Fibroblast of the aortic adventitia (primary cell): ENCODE results near the gene FAP. TPM values are rescaled to one million over a fixed set of nuclear protein-coding genes. Genes with fewer than 3 reads are reported as not detected.
A peak's percentile ranks its signal among the peaks of the same experiment; 100 is the strongest.

Experiments used
- DNase-seq: peaks from one replicate; pipeline ENCODE4 v3.0.0-alpha.2; 2010; ENCODE audit warnings: low read depth
- H3K4me3 ChIP-seq: 2 replicates; pipeline ENCODE4 v1.5.1; 2011; ENCODE audit warnings: low read depth, mild to moderate bottlenecking, control low read depth, low read length, moderate library complexity
- CTCF ChIP-seq: IDR thresholded peaks from 2 replicates; pipeline ENCODE4 v1.5.1; 2011; ENCODE audit warnings: mild to moderate bottlenecking, low read length, control low read depth, inconsistent platforms; ENCODE audit not compliant: insufficient read depth
- total RNA-seq: library from RNA; depleted of rRNA; stranded (reverse); fragments of >200 nt; gene quantifications from 2 replicates; pipeline ENCODE4 v1.2.3, GENCODE V29; 2012; ENCODE audit warnings: low replicate concordance

The FAP gene
- total RNA-seq, 1 donor = 228 TPM

- no peak for DNase-seq
- no peak overlapping the region for H3K4me3 ChIP-seq
- no peak for TF ChIP-seq CTCF
Measured at GRCh38 chr2:162184359-162184758, 58.9 kb downstream of the FAP start.

GRCh38 chr2:162182395-162182794, 60.9 kb downstream of the FAP start:
- no peak overlapping the region for H3K4me3 ChIP-seq
- DNase-seq = no peak
- TF ChIP-seq CTCF = no peak

- TF ChIP-seq CTCF = no peak
- no peak for DNase-seq
- no peak overlapping the region for H3K4me3 ChIP-seq
Measured at GRCh38 chr2:162177301-162177700, 65.9 kb downstream of the FAP start.

- peak; percentile 28 for DNase-seq
- TF ChIP-seq CTCF = no peak
- H3K4me3 ChIP-seq = no peak overlapping the region
Measured at GRCh38 chr2:162175714-162176113, 67.5 kb downstream of the FAP start.

GRCh38 chr2:162174746-162175145, 68.5 kb downstream of the FAP start:
- H3K4me3 ChIP-seq = no peak overlapping the region
- no peak for TF ChIP-seq CTCF
- no peak for DNase-seq

- no peak for DNase-seq
- TF ChIP-seq CTCF = no peak
- no peak overlapping the region for H3K4me3 ChIP-seq
Measured at GRCh38 chr2:162172802-162173370, 70.4 kb downstream of the FAP start.

- no peak for DNase-seq
- no peak overlapping the region for H3K4me3 ChIP-seq
- TF ChIP-seq CTCF = no peak
Measured at GRCh38 chr2:162166745-162167144, 76.5 kb downstream of the FAP start.
